Activated CD8-positive, alpha-beta memory T cell treated with anti-CD3 and anti-CD28 coated beads for 36 hours (primary cell): Measurements from ENCODE around the gene CARS2. TPM values are rescaled to one million over a fixed set of nuclear protein-coding genes. Genes with fewer than 3 reads are reported as not detected.
"Not testable (repeated sequence)": the region's sequence is repeated elsewhere in the genome, so short reads cannot be mapped to it uniquely, and the experiment has no call there.

Experiments used
- CTCF ChIA-PET: fragments of 350-600 bp; sonication (Branson Sonifier 250); formaldehyde crosslinking; loops from one replicate; lab custom pipeline; 2021; ENCODE audit warnings: antibody characterized with exemption; lab: Charles Lee
- POLR2A ChIA-PET: fragments of 350-600 bp; sonication (Branson Sonifier 250); formaldehyde crosslinking; loops from one replicate; lab custom pipeline; 2021; ENCODE audit warnings: antibody characterized with exemption; lab: Charles Lee
- total RNA-seq, 2 experiments: library from RNA; stranded (reverse); gene quantifications; one replicate each; pipeline ENCODE4 v1.2.3, GENCODE V29; 2021

Gene CARS2
- total RNA-seq, 2 experiments from 2014 or later: 86.7 to 89.4 TPM

DNA sequence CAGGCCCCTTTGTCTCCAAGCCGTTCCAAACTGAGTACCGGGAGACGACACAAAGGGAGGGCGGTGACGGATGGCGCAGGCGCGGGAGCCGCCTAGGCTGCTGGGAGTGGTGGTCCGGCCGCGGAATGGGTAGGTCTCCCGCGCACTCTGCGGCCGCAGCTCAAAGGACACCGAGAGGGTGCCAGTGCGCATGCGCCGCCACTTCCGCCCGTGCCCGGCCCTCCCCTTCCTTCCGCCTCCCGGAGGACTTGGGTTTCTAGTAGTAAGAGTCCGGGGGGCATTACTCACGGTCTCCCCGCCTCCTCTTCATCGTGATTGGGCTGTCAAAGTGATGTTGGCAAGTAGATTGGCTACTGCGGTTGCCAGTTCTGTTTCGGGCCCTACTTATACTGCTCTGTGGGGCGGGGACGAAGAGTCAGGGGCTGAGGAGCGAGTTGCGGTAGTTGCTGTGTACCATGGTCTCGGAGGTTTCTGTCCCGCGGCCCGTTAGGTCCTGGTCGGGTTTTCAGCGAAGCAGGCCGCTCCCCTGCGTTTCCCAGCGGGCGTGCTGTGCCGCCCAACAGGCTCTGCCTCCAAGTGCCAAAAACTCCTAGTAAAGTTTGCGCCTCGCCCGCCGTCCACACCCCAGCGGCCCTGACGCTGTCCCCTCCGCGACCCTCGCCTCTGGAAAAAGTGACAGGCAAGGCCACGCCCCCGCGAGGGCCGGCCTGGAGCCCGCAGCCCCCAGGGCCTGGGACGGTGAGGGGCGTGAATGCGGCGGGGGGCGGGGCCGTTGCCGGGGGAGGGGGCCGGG, 7.1 kb upstream of the CARS2 start:
- POLR2A ChIA-PET: interaction anchor here (0.6 to 0.9 kb wide), 2 partner anchors 9 to 97 kb away, joined by 4 read pairs; no protein-coding TSS in a partner anchor
- CTCF ChIA-PET: no interaction called here

DNA sequence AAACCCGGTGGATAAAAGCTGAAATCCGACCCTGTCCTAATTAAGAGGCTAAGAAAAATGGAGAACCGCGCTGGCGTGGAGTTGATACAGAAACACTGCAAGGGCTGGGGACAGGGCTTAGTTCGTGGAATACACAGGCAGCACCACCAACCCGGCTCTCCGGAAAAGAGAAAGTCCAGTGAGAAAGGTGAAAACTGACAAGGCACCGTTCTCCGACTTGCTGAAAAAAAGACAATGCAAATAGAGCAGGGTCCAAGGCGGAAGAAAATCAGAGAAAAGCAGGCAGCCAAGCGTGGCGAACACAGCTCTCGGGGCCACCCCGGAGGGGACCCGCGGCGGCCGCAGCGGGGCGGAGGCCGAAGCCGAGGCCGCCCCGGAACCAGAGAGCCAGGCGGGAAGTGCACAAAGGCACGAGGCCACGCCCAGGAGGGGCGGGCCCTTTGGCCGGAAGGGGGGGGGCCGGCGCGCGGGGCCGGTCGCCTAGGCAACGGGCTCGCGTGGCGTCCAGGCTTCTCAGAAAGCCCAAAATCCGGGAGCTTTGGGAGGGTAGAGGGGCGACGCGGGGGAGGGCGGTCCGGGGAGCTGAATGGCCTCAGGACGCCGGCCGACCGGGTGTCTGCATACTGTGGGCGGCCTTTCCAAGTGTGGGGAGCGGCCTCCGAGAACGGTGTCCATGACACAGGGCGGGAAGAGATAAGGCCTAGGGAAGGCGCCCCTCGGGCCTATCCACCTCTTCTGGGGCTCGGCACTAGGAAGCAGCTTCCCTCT, 6.3 kb upstream of the CARS2 start:
- POLR2A ChIA-PET: interaction anchor here (0.6 to 0.9 kb wide), 4 partner anchors 9 to 96 kb away, joined by 3 to 4 read pairs (median 4); no protein-coding TSS in a partner anchor
- CTCF ChIA-PET: interaction anchor here (1.0 kb wide), 1 partner anchor 29 kb away, joined by 3 read pairs; no protein-coding TSS in a partner anchor

DNA sequence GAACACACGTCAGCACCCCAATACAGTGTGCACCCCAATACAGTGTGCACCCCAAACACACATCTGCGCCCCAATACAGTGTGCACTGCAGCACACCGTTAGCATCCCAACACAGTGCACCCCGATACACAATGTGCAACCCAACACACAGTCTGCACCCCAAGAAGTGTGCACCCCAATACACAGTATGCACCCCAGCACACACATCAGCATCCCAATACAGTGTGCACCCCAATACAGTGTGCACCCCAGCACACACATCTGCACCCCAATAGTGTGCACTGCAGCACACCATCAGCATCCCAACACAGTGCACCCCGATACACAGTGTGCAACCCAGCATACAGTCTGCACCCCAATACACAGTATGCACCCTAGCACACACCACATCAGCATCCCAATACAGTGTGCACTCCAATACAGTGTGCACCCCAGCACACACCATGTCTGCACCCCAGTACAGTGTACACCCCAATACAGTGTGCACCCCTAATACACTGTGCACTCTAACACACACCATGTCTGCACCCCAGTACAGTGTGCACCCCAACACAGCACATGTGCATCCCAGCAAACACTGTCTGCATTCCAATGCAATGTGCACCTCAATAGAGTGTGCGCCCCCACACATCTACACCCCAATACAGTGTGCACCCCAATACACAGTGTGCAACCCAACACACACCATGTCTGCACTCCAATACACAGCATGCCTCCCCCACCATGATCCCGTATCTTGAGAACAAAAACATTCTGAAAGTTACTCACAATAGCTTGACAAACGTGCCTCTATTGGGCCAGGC, 855 bp upstream of the CARS2 start:
- POLR2A ChIA-PET: interaction anchor here (0.7 to 1.7 kb wide), 2 partner anchors 8 to 209 kb away, joined by 3 to 14 read pairs; partner anchors contain the start of gene ANKRD10
- CTCF ChIA-PET: interaction anchor here (0.6 kb wide), 1 partner anchor 647 kb away, joined by 3 read pairs; no protein-coding TSS in a partner anchor

DNA sequence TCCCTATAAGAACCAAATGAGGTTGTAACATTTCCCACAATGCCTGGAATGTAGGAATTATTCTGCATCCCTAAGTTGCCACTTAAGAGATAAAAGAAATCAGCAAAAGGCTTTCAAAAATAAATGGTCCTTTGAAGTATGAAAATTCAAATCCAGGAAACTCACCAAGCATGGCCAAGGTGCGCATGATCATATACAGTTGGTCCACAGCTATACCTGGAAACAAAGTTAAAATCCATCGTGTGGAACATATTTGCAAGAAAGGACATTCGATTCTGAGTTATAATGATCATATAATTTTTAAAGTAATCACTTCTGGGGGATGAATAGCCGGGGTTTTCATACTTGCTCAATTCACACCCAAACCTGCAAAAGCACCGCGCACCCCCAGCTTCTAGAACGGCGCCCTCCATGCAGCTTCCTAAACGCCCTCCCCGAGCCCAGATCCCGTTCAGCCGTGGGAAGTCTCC, 525 bp downstream of the CARS2 start:
- ChIA-PET CTCF (no interaction called here), POLR2A (interaction anchor here (1.7 kb wide), 1 partner anchor 10 kb away, joined by 14 read pairs; no protein-coding TSS in a partner anchor)

DNA sequence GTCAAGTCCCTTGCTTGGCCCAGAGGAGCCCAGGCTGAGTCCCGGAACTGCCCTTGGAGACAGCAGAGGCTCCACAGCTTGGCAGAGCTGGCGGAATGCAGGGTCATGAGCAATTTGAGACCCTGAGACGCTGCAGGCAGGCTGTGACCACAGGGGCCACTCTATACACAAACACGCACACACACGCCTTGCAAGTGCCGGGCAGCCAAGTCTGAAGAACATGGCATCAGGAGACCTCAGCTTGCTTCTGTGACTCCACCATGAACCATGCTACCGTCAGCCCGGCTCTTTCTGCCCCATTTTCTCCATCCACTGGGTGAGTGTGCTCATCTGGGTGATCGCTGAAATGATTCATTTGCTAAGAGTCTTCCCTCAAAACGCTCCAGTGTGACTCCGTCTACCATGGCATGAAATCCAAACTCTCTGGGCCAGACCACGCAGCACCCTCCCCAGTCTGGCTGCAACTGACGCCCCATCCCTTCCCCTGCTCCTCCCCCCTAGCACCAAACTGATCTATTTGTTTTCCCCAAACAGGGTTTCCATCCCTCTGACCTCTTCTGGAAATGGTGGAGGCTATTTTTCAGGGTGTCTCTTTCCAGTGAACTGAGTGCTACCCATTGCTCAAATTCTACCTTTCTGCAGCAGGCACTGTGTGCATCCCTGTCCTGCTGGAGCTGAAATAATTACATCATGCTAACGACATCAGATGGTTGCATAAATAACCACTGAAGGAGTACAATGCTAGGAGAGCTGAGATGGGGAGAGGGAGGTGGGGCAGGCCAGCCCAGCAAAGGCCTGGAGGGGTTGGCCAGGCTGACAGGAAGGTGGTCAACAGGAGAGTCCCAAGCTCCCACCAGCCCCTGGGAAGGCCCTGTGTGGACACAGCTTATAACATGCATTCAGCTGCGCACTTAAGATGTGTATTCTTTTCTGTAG, 3.1 kb downstream of the CARS2 start:
- POLR2A ChIA-PET: interaction anchor here (1.1 kb wide), 1 partner anchor 13 kb away, joined by 4 read pairs; no protein-coding TSS in a partner anchor

DNA sequence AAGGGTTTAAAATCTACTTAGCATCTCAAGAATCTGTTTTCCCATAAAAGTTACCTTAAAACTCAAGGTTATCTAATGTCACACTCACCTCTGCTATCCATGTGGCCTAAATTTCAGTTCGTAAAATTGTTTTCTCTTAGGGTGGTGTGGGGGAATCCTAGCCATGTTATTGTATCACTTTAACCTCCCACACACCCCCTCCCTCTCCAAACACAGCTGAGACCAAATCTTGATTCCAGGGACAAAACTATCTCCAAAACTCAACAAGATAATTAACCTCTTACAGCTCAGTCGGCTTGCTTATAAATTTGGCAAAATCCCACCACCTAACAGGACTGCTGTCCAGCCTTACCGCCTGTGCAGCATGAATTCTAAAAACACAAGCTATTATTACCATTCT, 3.8 kb downstream of the CARS2 start:
- ChIA-PET POLR2A (no interaction called here), CTCF (no interaction called here)

More for the DNA sequence above, 3.1 kb downstream of the CARS2 start:
- CTCF ChIA-PET: no interaction called here

DNA sequence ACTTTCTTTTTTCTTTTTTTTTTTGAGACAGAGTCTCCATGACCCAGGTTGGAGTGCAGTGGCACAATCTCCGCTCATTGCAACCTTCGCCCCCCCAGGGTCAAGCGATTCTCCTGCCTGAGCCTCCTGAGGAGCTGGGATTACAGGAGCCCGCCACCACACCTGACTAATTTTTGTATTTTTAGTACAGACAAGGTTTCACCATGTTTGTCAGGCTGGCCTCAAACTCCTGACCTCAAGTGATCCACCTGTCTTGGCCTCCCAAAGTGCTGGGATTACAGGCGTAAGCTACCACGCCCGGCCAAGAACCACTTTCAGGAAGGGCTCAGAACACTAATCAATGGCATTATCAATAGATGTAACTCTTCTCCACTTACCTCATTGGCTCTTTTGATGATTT, 4.9 kb downstream of the CARS2 start:
- ChIA-PET POLR2A (interaction anchor here (0.6 kb wide), 1 partner anchor 14 kb away, joined by 3 read pairs; no protein-coding TSS in a partner anchor), CTCF (interaction anchor here (0.8 kb wide), 1 partner anchor 56 kb away, joined by 3 read pairs; no protein-coding TSS in a partner anchor)

DNA sequence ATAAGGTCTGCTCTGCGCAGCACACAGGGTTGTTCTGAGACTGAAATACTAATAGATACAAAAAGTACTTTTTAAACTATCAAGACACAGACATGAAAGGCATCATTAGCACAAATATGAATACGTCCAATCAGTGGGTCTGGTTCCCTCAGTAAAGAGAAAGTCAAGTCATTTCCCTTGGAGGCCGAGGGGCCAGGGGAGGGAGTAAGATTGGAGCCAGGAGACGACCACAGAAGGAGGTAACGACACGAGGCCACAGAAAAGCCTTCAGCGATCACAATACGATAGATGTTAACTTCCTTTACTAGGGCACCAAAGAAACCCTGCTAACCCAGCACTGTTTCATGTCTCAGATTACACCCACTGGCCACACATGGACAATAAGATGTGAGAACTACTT, 5.3 kb downstream of the CARS2 start:
- ChIA-PET POLR2A (no interaction called here), CTCF (interaction anchor here (0.8 kb wide), 1 partner anchor 56 kb away, joined by 3 read pairs; no protein-coding TSS in a partner anchor)

DNA sequence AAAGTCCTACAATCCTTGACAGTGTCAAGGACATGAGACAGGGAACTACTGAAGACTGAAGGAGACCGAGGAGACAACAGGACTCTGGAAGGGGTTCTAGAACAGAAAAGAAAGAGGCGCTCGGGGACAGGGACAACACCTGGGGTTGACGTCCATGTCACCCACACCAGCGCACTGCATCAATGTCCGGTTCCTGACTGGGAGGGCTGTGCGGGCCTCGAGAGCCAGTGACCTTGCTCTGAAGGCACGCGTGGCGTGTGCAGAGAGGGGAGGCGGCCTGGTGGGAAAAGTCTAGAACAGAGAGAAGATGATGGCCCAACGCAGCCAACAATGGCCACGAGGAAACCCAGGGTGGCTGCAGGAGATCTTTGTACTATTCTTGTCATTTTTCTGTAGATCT, 5.7 kb downstream of the CARS2 start:
- POLR2A ChIA-PET: no interaction called here
- CTCF ChIA-PET: no interaction called here

DNA sequence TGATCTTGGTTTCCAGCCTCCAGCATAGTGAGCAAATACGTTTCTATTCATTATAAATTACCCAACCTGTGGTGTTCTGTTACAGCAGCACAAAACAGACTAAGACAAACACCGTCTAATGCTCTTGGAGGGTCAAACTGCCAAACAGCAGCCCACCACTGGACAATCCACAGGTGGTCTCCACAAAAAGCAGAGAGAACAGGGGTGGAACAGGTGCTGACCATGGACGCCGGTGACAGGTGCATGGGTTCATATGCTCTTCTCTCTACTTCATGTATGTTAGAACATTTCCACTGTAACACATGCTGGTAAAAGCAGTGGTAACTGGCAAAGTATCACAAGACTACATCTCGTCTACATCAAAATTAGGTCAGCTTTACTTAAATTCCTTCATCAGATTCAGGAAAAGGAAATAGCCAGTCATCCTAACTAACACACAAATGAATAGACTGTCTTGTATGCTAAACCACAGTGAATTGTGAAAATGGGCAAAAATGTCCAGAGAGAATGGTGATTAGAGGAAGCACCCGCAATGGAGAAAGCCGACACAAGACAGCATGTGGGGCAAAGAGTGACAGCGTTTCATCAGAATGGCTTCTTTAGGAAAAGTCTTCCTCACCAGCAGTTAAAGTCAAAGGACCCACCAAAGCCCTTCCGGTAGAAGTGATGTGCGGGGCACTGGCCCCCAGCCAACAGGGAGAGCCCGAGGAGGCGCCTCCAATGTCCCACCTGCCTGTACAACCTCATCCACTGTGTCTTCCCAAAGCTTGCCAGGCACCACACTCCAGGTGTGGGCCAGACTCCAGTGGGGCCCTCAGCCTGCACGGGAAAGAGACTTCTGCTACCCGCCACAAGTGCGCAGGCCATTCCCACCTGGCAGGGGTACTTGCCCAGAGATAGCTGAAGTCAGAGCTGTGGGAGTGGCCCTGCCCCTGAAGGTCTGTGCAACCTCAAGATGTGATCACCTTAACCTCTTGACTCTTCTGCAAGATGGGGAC, 6.5 kb downstream of the CARS2 start:
- POLR2A ChIA-PET: no interaction called here
- CTCF ChIA-PET: no interaction called here

DNA sequence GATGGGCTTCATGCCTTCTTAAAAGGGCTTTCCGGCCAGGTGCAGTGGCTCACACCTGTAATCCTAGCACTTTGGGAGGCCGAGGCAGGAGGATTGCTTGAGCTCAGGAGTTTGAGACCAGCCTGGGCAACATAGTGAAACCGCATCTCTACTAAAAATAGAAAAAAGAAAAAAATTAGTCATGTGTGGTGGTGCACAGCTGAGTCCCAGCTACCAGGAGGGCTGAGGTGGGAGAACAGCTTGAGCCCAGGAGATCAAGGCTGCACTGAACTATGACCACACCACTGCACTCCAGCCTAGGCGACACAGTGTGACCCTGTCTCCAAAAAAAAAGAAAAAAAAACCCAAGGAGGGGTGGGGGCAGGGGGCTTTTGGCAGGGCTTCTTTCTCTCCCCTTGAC, 7.2 kb downstream of the CARS2 start:
- POLR2A ChIA-PET: no interaction called here
- CTCF ChIA-PET: no interaction called here

DNA sequence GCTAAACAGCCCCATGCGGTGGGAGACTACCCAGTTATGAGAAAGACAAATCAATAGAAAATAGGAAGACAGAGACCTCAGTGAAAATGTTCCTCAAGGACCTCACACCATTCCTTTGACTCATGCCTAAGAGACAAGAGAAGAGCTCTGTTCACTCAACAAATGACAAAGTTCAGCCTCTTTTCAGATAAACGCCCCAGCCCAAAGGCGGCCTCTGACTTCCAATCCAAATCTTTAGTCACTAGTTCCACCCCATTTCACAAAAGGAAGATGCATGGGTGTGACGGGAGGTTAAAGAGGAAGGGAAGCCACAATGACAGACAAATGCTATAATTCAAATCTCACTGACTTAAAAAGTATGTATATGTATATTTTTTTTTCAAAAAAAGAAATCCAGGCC, 8.1 kb downstream of the CARS2 start:
- POLR2A ChIA-PET: no interaction called here
- CTCF ChIA-PET: no interaction called here

DNA sequence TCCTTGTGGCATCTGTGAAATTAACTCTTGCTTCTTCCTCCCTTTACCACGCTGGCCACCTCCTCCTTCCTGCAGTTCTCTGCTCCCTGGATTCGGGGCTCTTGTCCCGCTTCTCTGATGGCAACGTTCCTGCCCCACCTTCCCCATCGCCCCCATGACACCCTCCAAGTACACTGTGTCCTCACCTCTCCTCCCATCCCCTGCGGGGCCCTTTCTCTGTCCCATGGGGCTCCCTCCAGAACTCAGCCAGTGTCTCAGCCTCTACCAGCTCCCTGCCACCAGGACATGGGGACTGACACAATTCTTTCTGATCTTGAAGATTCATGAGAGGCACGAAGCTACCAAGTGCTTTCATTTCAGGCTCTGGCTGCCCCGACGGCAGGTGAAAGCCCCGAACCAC, 9.1 kb downstream of the CARS2 start:
- ChIA-PET POLR2A (no interaction called here), CTCF (no interaction called here)

DNA sequence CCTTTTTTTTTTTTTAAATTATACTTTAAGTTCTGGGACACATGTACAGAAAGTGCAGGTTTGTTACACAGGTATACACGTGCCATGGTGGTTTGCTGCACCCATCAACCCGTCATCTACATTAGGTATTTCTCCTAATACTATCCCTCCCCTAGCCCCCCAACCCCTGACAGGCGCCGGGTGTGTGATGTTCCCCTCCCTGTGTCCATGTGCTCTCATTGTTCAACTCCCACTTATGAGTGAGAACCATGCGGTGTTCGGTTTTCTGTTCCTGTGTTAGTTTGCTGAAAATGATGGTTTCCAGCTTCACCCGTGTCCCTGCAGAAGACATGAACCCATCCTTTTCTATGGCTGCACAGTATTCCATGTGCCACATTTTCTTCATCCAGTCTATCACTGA, 10.1 kb downstream of the CARS2 start:
- POLR2A ChIA-PET, CTCF ChIA-PET: not testable (repeated sequence)

DNA sequence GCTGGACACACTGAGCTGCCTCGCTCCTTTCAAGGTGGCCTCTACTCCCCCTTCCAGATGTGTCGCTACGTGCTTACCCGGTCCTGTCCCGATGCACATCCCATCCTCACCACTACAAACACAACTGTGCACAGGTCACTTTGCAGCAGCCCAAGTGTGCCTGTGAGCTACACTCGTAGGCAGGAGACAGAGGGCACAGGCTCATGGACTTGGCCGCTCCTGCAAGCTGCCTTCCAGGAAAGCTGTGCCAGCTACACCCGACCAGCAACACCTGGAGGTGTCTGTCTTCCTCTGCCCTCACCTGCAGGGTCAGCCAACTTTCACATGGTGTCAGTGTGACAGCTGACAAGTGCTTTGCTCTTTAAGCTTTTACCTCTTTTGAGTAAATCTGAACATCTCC, 15.4 kb downstream of the CARS2 start:
- CTCF ChIA-PET: no interaction called here
- POLR2A ChIA-PET: no interaction called here

DNA sequence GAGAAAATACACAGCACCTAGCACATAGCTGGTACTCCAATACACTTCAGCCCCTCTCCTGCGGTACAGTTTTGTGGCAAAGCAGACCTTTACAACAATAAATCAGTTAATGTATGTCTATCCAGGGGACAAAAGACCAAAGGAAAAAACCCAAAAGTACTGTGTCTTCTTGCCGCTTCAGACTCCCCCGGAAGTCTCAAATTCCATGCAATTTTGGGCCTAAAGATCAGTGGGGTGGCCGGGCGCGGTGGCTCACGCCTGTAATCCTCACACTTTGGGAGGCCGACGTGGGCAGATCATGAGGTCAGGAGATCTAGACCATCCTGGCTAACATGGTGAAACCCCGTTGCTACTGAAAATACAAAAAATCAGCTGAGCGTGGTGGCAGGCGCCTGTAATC, 16.2 kb downstream of the CARS2 start:
- POLR2A ChIA-PET: interaction anchor here (0.9 kb wide), 1 partner anchor 22 kb away, joined by 4 read pairs; no protein-coding TSS in a partner anchor
- CTCF ChIA-PET: no interaction called here

DNA sequence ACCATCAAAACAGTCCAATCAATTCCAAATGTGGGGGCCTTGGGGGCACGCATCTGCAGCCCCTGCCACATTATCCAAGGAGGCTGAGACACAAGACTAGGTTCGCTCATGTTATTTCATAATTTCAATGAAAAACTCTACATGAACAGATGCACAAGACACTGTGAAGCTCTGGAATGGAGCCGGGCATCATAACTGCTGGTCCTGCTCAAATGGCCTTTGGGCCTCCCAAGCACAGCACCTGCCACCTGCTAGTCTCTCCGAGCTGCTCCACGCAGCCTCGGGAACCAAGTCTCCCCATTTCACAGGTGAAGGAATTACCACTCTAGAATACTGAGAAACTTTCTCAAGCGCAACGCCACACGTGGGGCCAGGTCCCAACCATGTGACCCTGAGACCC, 16.9 kb downstream of the CARS2 start:
- ChIA-PET CTCF (no interaction called here), POLR2A (no interaction called here)
